Activated CD8-positive, alpha-beta memory T cell treated with anti-CD3 and anti-CD28 coated beads, Interleukin-2, amount 50 U/mL, for 1 hour (primary cell): ENCODE measurements around the gene SORCS2.

Source experiments
- DNase-seq: peaks from one replicate; pipeline ENCODE4 v3.0.0-alpha.2; 2020; ENCODE audit errors: extremely low read depth

The SORCS2 gene

GRCh38 chr4:7288751-7289523, 96.6 kb downstream of the SORCS2 start:
- DNase-seq, result no peak

GRCh38 chr4:7289589-7289988, 97.3 kb downstream of the SORCS2 start:
- no peak for DNase-seq

GRCh38 chr4:7291372-7292114, 99.2 kb downstream of the SORCS2 start:
- DNase-seq, result no peak

DNA sequence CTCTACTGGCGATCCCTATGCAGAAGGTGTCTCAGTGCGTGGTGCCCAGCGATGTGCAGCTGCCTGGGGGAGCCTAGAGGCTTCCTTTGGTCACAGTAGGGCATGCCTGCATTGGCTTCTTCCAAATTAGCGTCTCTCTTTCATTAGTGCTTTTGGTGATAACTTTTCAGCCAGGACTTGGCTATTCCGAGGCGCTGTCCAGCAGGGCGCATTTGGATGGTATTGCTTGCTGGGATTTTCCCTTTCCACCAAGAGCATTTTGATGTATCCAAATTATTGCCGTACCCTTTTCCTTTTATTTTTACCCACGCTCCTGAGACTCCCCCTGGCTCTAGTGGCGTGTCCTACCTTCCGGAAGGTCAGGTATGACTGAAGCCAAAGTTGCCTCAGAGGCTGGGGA, 101.4 kb downstream of the SORCS2 start:
- no peak for DNase-seq

- no peak for DNase-seq
Observed at GRCh38 chr4:7294176-7294756, 101.9 kb downstream of the SORCS2 start.

DNA sequence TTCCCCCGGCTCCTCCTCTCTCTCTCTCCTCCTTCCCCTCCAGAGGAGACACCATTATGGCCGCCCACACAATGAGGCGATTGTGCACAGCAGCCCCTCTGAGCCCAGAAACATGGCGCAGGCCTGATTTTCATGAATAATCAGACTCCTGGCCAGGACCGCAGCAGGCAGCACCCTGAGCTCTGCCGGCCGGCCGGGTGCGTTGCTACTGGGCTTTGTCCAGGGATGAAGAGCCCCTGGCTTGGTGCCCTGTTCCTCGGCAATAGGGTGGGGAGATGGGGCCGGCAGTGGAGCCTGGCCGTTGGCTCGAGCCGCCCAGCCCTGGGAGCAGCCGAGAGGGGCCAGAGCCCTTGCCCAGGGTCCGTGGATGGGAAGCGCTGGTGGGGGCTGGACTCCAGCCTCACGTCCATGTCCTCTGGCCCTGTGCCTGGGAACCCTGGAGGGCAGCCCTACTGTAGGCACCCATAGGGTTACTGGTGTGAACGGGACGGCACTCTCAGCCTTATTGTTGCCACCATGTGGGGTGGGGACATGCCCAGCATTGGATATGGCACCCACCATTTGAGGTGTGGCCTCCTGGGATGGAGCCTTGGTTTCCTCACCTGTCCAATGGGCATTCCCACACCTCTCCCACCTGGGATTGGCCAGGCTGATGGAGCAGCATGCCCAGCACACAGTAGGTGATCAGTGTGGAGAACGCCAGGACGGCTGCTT, 103.0 kb downstream of the SORCS2 start:
- no peak for DNase-seq

- DNase-seq, result no peak
Observed at GRCh38 chr4:7295911-7296660, 103.7 kb downstream of the SORCS2 start.

DNA sequence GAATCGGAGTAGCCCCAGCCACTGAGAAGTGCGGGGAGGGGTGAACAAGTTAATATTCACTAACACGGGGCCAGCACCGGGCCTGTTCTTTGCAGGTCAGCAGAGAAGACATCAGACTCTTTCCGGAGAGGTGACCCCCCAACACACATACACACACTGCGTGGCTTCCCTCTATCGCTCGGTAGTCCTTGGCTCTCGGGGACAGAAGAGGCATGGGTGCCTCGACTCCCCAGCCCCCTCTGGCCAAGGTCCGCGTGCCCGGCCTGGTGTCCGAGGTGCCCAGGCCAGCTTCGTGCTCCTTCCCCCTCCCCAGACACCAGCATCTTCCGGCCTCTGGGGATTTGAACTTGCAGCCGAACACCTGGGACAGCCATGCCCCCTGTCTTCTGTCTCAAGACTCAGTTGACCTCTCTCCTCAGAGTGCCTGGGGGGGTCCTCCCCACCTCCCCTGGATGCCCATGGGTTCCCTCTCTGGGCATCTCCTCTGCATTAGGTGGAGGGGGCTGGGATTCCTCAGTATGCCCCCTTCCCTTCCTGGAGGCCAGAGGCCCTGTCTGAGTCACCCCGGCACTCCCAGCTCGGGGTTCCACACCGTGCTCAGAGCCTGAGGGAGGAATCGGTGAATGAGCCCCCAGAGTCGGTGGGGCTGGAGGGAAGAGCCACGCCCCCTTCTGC, 104.5 kb downstream of the SORCS2 start:
- no peak for DNase-seq

DNA sequence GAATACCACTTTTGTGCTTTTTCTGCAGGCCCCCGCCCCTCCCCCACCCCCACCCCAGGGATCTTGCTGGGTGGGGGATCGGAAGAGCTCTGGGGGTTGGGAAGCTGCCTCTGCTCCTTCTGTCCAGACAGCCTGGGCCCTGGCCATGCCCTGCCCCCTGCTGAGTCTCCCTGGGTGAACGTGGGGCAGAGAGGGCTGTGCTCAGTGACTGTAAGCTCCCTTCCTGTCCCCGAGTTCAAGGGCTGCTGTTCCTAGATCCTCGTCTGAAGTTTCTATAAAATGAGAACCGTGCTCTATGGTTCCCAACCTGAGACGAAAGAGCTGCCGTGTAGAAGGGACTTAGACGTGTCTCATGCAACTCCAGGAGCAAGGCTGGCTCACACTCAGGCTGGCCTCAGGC, 105.0 kb downstream of the SORCS2 start:
- DNase-seq, result no peak

DNA sequence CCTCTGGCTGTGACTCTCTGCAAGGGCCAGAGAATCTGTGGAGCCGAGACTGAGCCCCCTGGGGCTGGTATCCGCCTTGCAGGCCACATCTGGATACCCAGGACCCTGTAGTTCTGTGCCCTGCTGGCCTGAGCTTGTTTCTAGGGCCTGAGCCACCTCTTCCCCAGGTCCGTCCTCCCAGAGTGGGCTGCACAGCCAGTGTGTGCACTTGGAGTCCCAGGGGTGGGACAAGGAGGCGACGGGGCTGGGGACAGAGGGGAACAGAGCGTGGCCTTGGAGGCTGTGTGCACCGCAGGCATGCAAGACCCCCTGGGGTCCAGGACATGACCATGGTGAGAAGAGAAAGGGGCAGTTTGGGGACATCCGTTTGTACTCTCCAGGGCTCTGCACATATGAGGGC, 105.5 kb downstream of the SORCS2 start:
- no peak for DNase-seq

- DNase-seq, result no peak
Observed at GRCh38 chr4:7298619-7299009, 106.3 kb downstream of the SORCS2 start.

DNA sequence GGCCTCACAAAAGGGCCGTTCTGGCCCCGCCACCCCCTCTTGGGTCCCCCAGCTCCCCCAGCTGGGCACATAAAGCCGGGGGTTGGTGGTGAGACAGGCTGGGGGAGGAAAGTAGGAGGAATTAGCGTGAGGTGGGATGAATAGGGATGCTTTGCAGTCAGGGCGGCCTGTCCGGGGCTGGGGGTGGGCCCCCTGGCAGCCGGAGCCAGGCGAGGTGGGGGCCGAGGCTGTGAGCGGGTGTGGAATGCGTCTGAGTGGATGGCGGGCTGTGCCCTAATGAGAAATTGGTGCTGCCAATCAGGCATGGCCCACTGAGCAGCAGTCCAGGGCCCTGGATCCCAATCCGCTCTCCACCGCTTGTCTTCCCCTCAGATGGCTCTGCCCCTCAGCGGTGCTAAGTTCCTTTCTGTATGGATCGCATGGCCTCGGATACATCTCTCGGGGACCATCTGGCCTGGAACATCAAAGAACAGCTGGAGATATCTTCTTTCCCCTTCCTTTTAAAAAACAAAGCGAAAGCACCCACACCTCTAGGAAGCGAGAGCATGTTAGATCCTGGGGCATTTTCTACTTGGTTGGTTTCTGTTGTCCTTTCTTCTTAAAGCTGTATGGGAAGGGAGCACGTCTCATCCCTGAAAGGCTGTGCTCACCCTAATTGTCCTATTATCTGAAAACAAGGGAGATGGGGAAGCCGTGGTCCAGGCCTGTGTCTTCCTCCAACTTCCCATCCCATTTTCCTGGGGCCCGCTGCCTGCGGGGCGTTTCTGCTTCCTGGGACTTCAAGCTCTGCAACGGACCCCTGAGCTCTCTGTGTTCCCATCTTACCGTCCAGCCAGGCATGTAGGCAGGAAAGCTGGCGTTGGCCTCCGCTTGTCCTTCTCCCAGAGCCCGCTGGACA, 106.9 kb downstream of the SORCS2 start:
- DNase-seq, result no peak

DNA sequence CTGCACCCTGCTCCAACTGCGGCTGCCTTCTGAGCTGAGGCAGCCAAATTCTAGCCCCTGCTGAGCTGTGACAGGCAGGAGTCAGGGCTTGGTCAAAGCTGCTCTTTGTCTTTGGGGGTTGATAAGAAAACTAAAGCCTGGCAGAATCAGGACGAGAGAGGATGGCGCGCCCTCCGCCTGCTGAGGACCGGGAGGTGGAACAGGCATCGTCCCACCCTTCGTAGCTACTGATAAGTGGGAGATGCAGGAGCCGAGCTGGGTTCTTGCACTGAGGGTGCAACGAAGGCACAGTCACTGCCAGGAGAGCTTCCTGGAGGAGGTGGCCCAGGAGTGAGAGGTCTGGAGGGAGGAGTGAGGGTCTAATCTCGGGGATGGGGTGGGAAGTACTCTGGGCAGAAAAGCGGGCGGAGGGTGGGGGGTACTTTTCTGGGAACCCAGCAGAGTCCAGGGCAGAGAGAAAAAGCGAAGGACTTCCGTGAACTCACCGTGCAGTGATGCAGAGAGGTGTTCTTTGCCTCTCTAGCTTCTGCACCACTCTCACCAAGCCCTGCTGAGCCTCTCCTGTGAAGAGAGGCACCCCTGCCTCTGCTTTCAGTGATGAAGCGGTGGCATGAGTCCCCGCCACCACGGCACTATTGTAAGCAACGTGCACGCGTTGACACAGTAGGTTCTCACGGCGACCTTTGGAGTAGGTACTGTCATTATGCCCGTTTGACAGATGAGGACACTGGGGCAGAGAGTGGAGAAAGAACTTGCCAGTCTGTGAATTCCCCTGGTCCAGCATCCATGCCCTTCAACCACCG, 107.8 kb downstream of the SORCS2 start:
- no peak for DNase-seq

DNA sequence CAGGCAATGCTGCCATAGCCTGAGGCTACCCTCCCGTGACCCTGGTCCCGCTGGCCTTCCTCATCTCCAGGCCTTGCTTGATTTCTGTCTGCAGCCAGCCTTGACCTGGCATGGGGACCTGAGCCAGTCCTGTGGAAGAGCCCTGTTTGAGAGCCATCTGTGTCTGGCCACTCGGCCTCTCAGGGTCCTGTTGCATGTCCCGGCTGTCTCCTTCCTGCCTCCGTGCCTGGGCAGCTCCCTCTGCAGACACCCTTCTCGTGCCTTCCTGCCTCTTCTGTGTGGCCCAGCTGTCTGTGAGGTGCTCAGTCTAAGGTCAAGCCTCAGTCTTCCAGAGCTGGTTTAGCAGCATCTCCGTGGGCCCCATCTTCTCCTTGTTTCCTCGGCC, 108.4 kb downstream of the SORCS2 start:
- no peak for DNase-seq

- no peak for DNase-seq
Observed at GRCh38 chr4:7301126-7301785, 108.9 kb downstream of the SORCS2 start.

GRCh38 chr4:7301846-7302630, 109.7 kb downstream of the SORCS2 start:
- DNase-seq, result no peak

DNA sequence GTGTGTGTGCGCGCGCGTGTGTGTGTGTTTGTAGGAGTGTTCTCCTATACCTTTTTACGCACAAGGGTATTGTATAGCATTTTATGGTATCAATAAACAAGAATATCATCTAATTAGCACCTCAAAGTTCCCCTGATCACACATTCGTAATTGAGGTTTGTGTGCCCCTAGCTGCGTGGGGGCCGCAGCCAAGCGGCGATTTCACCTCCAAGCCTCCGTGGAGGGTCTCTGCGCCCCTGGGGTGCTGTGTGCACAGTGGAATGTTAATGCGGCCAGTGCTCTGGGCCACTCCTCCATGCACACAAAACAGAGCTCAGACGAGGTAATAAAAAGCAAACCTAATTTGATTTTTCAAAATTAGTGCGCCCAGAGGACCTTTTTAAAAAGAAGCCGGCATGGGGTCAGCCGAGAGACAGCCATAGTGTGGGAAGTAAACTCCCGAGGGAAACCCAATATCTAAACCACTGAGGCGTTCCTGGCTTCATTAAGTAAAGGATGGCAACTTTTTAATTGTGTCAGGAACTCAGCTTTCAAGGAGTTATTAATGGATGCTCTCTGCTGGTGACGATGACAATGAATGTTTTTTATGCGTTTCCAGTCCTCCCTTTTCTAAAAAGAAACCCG, 110.6 kb downstream of the SORCS2 start:
- DNase-seq, result no peak
